SU-DHL-6 (cell line): ENCODE measurements around the gene BNIP5.

Experiments used
- EZH2phosphoT487 ChIP-seq: fragments of 200-600 bp; sonication (generic), shearing (Covaris generic); conservative IDR thresholded peaks from 2 replicates; pipeline ENCODE4 v1.6.1; 2018; ENCODE audit warnings: mild to moderate bottlenecking, antibody characterized with exemption, low read length, moderate library complexity, mixed read lengths
- TF ChIP-seq, protein P1 (sequence below): fragments of 200-600 bp; sonication (generic); IDR thresholded peaks from one replicate; pipeline ENCODE4 v1.5.1; 2017; ENCODE audit warnings: antibody characterized with exemption, mild to moderate bottlenecking, low read length, moderate library complexity; ENCODE audit not compliant: insufficient read depth, poor library complexity, severe bottlenecking

DNA sequence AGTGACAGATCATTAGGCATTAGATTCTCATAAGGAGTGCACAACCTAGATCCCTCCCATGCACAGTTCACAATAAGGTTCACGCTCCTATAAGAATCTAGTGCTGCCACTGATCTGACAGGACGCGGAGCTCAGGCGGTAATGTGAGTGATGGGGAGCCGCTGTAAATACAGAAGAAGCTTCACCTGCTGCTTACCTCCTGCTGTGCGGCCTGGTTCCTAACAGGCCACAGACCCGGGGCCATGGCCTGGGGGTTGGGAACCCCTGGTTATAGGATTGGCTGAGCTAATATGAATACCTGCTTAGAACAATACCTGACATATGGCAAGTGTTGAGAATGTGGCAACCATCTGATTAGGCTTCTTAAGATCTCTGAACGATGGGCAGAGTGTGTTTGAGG is 64.5 kb downstream of the BNIP5 start:
- TF ChIP-seq, protein P1, sequence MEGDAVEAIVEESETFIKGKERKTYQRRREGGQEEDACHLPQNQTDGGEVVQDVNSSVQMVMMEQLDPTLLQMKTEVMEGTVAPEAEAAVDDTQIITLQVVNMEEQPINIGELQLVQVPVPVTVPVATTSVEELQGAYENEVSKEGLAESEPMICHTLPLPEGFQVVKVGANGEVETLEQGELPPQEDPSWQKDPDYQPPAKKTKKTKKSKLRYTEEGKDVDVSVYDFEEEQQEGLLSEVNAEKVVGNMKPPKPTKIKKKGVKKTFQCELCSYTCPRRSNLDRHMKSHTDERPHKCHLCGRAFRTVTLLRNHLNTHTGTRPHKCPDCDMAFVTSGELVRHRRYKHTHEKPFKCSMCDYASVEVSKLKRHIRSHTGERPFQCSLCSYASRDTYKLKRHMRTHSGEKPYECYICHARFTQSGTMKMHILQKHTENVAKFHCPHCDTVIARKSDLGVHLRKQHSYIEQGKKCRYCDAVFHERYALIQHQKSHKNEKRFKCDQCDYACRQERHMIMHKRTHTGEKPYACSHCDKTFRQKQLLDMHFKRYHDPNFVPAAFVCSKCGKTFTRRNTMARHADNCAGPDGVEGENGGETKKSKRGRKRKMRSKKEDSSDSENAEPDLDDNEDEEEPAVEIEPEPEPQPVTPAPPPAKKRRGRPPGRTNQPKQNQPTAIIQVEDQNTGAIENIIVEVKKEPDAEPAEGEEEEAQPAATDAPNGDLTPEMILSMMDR: no peak
- TF ChIP-seq EZH2phosphoT487: no peak
